ENCODE measurements around the gene DBH.
"Not testable (repeated sequence)": the region's sequence is repeated elsewhere in the genome, so short reads cannot be mapped to it uniquely, and the experiment has no call there.

Gene DBH

GRCh38 chr9:133604856-133605255 is 31.3 kb upstream of the DBH start:
- no peak for DNase-seq

DNA sequence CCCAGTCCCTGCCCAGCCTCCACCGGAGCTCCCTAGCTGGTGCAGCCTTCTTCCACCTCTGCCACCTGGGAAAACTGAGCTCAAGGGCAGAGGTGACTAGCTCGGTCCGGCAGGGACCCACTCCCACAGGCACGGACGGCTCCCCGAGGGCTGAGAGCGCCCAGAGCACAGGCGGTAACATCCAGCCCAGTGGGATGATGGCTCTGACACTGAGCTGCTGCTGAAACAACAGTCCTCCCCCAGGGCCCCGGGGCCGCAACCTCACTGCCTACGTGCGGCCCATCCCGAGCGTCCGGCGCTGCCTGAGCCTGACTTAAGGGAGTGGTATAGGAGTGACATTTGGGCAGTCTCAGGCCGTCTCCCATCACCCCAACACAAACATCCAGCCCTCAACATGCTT is 30.7 kb upstream of the DBH start:
- DNase-seq: no peak

DNA sequence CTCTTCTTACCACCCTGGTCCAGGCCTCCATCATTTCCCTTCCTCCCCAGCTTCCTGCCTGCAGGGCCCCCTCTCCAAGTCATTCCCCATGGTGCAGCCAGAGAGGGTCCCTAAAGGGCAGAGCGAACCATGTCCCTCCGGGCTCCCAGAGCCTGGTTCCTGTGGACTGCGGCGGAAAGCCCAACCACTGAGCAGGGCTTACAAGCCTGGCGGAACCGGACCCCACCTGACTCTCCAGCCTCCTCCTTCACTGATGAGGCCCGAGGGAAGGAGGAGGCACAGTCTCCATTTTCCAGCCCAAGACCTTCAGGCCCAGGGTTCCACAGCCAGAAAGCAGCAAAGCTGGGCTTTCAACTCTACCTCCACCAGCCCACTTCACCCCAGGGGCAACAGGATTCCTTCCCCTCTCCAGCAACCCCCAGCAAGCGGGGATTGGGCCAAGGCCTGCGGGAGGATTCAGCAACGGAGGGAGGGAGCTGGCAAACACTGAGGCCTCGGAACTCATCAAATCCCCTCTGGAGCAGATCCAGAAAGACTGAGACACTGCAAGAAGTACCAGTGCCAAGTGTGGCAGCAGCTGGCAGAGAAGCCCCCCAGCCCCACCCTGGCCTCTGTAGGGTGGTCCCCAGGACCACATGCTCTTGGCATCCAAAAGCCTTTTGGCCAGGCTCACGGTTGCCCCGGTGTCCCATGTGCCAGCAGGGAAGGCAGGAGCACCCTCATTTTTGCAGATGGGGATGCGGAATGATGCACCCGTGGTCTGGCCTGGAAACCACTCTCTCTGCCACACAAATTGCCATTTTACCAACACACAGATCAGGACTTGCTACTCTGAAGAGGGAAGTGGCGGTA is 30.1 kb upstream of the DBH start:
- no peak for DNase-seq

DNA sequence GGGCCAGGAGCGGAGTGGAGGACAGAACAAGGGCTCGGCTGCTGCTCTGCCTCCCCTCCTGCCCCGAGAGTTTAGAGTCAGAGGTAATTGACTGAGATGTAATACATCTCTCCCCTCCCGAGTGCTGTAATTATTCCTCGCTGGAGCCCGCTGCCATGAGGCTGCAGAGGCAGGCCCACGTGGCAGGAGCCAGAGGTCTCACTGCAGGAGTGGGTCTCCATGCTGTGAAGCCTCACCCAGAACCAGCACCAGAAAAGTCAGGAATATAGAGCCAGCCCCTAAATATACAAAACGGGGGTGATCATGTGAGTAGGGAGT is 29.5 kb upstream of the DBH start:
- DNase-seq: no peak

- no peak for DNase-seq
Observed at GRCh38 chr9:133607381-133607780, 28.8 kb upstream of the DBH start.

DNA sequence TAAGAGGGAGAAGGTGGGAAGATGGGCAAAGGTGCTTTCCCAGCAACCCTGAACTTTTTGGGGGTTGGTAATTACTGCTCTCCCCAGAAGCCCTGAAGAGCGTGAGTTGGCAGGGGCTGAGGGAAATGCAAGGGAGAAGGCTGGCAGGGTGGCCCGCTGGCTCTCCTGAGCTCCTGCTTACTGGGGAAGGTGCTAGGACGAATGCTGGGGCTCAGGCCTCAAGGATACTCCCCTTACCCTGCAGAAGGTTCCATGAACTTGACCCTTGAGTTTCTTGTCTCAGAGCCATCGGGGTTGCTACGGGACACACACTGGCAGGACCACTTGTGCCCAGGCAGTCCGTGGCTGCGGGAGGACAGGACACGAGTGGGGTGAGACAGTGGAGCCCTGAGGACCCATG is 28.2 kb upstream of the DBH start:
- no peak for DNase-seq

GRCh38 chr9:133608382-133608781 is 27.8 kb upstream of the DBH start:
- no peak for DNase-seq

- DNase-seq: no peak
Observed at GRCh38 chr9:133608889-133609288, 27.3 kb upstream of the DBH start.

DNA sequence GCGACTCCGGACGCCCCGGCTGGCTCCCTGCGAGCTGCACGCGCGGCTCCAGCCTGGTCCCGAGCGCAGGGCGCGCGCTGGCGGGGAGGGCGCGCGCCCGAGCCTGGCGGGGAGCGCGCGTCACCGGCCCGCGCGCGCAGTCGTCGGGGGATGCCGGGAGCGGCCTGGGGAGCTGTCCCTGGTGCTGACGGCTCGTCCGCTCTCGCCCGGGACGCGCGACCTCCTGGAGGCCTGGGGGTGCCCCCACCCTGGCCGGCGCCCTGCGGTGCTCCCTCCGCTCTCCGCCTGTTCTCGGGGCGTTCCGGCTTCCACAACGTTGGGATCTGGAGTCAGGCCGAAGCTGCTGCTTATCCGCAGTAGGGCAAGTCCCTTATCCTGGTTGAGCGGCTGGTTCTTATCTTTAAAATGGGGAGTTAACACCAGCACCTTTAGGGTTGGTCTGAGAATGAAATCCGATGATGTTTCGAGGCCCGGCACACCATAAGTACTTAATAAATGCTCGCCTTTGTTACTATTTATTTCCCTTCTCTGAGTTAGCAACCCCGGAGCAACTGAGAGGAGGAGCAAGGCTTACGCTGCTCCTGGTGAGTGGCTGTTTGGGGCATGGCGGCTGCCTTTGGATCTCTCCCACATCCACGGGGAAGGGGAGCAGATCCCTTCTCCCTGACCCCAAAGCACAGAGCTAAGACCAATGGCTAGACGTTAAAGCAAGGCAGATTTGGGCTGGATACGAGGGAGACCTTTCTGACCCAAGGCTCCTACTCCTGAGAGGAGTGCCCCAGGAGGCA is 26.7 kb upstream of the DBH start, which contains the start of gene FAM163B:
Gene FAM163B (minus strand): TSS at position 79 of the 788 bp plus-strand sequence. CDS start 29,166 bp downstream, outside the sequence.
- no peak for DNase-seq

DNA sequence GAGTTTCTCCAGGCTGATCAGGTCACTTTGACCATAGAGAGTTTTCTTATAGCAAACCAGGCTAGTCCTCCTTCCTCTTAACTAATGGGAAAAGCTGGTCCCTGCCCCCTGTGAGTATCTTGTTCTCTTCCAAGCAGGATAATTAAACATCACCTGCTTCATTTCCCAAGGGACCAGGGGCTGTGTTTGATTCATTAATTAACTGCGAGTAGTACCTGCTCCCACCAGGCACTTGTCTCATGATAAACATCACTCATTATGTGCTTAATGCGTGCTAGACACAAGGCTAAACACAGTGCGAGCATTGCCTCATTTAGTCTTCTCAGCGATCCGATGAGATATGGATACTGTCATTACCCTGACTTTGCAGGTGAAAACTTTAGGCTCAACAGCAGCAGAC is 25.3 kb upstream of the DBH start:
- DNase-seq: no peak

- DNase-seq: no peak
Observed at GRCh38 chr9:133612051-133612450, 24.1 kb upstream of the DBH start.

- no peak for DNase-seq
Observed at GRCh38 chr9:133612816-133613215, 23.3 kb upstream of the DBH start.

DNA sequence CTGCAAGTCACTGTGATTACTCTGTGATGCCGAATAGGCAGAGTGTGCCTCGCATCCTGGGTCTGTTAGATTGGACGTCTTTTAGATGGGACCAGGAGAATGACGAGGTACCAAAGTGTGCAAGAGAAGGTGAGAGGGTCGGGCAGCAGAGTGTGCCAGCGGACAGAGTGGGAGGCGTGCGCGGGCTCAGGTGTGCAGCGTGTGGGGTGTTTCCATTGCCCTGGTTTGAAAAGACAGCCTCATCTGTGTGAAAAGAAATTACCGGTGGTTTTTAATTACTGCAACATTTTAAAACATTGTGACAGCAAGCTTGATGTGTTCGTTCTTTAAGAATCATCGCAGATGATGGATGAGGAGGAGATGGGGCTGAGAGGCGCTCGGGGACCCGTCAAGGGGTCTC is 22.7 kb upstream of the DBH start:
- DNase-seq: no peak

- no peak for DNase-seq
Observed at GRCh38 chr9:133614056-133614455, 22.1 kb upstream of the DBH start.

GRCh38 chr9:133614678-133615077 is 21.5 kb upstream of the DBH start:
- no peak for DNase-seq

DNA sequence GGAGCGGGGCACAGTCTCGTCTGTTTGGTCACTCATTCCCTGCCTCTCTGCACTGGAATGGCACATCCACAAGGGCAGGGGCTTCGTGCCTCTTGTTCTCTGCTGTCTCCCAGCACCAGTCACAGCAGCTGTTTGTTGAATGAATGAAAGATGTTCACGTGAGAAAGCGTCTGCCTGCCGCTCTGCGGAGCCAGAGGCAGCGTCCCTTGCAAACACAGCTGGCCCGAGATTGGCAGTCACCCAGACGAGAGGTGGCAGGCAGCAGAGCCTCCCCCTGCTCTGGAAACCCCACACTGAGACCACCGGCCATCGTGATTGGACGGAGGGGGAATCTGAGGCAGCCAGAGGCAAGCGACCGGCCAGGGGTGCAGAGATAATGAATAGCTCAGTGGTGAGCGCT is 21.0 kb upstream of the DBH start:
- no peak for DNase-seq

DNA sequence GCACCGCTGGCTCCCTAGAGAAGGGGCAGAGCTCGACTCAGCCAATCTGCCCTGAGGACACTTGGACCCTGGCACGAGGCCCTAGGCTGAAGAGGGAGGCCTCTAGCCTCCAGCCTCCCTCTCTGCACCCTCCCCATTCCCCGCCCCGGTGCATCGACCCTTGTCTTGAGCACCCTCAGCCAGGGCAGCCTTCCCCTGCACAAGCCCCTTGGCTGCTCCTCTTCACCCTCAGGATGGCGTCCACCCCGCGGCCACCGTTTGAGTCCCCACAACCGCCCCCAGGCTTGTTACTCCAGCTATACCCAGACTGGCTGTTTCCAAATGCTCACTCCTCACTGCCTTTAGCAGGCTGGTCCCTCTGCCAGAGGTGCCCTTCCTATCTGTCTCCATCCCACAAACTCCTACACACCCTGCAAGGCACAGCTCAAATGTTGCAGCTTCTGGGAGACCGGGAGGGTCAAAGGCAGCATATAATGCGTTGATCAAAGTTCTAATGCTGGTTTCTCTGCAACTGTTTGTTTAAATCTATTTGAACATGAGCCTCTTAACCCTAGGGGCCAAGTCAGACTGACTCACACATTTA is 20.5 kb upstream of the DBH start:
- DNase-seq: no peak

- DNase-seq: no peak
Observed at GRCh38 chr9:133616643-133617405, 19.3 kb upstream of the DBH start.

GRCh38 chr9:133618726-133619125 is 17.4 kb upstream of the DBH start:
- DNase-seq: no peak

DNA sequence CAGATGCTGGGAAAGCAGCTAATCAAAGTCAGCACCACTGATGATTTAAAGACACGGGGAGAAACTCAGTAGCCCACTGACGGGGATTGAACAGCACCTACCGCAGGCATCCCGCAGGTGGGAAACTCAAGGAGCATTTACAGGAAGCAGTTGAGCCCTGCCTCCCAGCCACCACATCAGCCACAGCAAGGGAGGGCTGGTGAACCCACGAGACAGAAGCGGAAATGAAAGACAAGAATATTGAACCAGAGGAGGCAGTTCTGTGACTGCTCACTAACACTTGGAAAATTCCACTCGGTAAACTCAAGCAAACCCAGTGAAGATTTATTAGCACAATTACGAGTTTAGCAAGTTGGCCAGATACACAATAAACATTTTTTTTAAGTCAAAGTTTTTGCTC is 16.4 kb upstream of the DBH start:
- no peak for DNase-seq

DNA sequence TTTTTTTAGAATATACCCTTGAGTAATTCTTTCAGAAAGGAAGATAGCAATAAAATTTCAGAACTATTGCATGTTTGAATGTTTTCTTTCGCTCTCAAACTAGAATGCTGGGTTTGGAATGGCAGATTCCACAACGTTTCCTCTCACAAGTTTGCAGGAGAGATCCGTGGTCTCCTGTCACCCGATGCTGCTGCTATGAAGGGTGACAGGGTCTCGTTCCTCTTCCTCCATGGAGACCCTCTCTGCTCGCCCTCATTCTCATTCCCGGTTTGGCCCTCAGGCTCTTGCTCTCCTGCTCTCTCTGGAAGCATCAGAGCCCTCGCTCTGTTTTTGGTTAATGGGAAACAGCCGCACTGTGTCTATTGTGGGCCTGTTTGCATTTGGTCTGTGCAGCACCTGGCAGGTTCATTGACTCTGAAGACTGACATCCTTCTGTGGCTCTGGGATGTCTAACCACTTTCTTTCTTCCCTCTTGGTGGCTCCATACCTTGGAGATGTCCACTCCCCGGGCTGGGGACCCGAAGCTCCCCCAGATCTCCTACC is 14.4 kb upstream of the DBH start:
- no peak for DNase-seq

- no peak for DNase-seq
Observed at GRCh38 chr9:133622555-133622954, 13.6 kb upstream of the DBH start.

DNA sequence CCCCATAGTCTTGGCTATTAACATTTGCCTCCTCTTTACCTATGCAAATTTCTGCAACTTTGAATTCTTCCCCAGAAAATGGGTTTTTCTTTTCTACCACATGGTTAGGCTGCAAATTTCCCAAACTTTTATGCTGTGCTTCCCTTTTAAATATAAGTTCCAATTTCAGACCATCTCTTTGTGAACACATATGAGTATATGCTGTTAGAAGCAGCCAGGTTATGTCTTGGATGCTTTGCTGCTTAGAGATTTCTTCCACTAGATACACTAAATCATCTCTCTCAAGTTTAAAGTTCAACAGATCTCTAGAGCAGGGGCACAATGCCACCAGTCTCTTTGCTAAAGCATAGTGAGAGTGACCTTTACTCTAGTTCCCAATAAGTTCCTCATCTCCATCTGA is 10.2 kb upstream of the DBH start:
- DNase-seq: not testable (repeated sequence)

All from 8988T (cell line).